ENCODE data around the gene SURF2.
A peak's percentile ranks its signal among the peaks of the same experiment; 100 is the strongest.
"Not testable (repeated sequence)": the region's sequence is repeated elsewhere in the genome, so short reads cannot be mapped to it uniquely, and the experiment has no call there.

SURF2 gene
- 15.9 reads per million, percentile 42 among the genes with 10 or more reads in this experiment for total RNA-seq

GRCh38 chr9:133356391-133357091, at the start of gene SURF2, which contains the start of gene SURF1:
SURF2 (plus strand) TSS chr9:133356550; CDS start chr9:133356593, 43 bp downstream.
SURF1 (minus strand) TSS chr9:133356487; CDS start chr9:133356453, 34 bp downstream.
- peak; percentile 87 for DNase-seq

DNA sequence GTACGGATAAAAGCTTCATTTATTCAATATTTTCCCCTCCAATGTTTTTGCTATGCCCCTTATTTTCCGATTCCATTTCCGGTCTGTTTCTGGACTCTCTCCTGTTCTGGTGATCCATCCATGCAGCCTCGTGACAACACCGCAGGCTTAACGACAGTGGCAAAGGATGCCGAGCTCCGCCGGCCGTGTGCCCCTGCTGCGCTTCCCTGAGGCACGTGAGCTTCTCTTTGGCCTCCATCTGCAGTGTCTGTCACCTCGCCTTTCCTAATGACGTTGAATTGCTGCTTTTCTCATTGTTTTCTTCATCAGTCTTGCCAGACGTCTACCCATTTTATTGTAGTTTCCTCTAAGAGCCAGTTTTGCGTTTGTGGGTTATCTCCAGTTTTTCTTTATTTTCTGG, 49.0 kb upstream of the SURF2 start:
- no peak for DNase-seq

DNA sequence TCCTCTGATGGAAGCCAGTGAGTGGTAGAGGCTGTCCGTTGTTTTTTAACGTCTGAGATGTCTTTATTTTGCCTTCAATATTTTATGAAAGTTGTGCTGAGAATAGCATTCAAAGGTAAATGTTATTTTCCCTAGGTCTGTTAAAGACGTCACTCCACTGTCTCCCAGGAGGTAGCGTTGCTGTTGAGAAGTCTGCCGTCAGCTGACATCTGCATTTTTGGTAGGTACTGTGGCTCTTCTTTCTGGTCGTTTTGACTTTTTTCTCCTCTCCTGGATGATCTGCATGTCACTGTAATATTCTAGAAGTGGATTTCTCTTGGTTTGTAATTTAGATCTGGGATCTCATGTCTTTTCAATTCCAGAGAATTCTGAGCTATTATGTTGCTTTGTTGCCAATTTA, 46.7 kb upstream of the SURF2 start:
- no peak for DNase-seq

DNA sequence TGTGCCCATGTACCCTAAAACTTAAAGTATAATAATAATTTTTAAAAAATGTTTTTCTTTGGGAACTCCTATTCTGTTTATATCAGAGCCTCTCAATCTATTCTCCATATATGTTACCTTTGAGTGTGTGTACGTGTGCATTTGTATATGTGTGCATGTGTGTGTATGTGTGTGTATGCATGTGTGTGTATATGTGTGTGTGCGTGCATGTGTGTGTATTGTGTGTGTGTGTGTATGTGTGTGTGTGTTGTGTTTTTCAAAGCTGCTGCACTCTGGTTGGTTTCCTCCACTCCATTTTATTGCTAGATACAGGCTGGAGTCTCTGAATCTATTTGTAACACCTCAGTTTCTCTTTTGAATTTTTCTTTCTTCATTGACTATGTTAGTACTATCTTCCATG, 40.4 kb upstream of the SURF2 start:
- DNase-seq = no peak

GRCh38 chr9:133317551-133317950, 38.8 kb upstream of the SURF2 start:
- not testable (repeated sequence) for DNase-seq

- no peak for DNase-seq
These were observed 35.9 kb upstream of the SURF2 start for GRCh38 chr9:133320421-133320881.

DNA sequence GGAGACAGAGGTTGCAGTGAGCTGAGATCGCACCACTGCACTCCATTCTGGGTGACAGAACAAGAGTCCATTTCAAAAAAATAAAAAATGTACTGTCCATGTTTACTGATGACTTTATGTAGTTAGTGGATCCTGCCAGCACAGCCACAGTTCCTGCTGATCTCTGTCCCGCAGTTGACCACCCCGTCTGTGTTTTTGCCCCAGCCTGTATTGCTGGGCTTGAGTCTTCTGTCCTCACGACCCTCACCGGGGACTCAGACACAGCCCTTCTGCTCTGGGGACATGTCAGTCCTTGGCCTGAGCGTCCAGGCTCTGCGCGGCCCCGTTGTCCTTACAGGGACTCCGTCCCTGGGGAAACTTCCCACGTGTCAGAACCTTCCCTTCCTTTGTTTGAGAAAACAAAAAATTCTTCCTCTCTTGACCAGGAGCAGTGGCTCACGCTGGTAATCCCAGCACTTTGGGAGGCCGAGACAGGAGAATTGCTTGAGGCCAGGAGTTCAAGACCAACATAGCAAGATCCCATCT, 34.9 kb upstream of the SURF2 start:
- no peak for DNase-seq

GRCh38 chr9:133322701-133323100, 33.6 kb upstream of the SURF2 start:
- DNase-seq = no peak

DNA sequence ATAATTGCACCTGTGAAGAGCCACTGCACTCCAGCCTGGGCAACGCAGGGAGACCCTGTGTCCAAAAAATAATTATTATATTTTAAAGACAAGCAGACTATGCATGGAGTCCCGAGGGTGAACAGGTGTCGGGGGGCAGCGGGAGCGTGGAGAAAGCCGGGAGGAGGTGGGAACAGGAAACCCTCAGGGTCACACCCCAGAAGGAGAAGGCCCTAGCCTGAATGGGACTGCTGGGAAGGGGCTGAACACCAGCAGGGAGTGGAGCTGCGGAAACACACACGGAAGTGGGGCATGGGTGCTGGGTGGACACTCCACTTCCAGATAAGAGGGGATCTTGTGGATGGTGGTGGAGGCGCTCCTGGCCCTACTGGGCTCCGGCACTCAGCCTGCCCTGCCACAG, 33.1 kb upstream of the SURF2 start:
- DNase-seq = no peak

GRCh38 chr9:133323991-133324703, 32.2 kb upstream of the SURF2 start:
- no peak for DNase-seq

DNA sequence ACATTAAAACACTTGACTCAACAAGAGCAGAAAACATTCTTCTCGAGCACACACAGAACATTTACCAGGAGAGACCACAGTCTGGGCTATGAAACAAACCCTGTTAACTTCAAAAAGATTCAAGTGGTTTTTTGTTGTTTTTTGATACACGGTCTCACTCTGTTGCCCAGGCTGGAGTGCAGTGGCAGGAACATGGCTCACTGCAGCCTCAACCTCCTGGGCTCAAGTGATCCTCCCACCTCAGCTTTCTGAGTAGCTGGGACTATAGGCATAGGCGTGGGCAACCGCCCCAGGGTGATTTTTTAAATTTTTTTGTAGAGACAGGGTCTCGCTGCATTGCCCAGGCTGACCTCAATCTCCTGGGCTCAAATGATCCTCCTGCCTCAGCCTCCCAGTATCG, 29.3 kb upstream of the SURF2 start:
- not testable (repeated sequence) for DNase-seq

DNA sequence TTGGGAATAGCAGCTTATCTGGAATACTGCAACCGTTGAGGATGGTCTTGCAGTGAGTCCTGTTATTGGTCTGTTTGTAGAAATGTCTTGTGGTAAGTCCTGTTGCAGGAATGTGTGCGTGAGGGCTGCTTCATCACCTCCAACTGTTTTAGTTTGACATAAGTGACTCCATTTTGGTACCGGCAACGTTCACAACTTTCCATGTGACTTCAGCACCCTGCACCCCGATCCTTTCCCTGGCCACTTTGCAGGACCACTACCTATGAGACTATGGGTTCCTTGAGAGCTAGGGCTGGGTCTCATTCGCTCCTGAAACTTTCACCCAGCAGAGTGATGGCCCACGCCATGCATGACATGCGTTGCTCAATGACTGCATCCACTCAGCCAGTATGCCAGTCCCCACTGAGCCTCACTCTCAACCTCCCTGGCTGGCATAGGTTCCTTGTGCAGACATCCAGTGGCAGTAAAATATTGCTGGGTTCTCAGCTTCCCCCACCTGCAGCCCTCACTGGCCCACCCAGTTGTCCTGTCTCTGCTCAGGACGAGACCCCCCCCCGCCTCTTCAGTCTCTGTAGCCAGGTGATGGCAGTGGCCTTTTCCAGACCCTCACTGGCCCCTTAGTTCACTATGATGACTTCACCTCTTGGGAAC, 28.4 kb upstream of the SURF2 start:
- no peak for DNase-seq

DNA sequence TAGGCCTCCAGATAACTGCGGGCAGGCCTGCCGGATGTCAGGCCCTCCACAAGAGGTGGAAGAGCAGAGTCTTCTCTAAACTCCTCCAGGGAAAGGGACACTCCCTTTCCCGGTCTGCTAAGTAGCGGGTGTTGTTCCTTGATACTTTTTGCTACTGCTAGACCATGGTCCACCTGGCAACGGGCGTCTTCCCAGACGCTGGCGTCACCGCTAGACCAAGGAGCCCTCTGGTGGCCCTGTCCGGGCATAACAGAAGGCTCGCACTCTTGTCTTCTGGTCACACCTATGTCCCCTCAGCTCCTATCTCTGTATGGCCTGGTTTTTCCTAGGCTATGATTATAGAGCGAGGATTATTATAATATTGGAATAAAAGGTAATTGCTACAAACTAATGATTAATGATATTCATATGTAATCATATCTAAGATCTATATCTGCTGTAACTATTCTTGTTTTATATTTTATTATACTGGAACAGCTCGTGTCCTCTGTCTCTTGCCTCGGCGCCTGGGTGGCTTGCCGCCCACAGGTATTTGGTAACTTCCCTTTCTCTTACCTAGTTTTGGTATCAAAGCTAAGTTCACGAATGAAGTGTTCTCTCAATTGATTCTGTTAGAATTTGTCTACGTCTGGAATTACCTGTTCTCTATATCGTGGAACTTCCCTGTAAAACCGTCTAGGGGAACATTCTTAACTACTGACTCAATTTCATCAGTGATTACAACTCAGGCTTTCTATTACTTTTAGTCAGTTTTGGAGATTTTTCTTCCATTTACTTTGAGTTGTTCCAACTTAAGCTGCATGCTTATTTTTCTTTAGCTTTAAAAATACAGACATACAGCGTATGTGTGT, 26.8 kb upstream of the SURF2 start:
- not testable (repeated sequence) for DNase-seq

- DNase-seq = no peak
These were observed 25.1 kb upstream of the SURF2 start for GRCh38 chr9:133331221-133331620.

GRCh38 chr9:133331641-133332380, 24.5 kb upstream of the SURF2 start:
- DNase-seq = no peak

DNA sequence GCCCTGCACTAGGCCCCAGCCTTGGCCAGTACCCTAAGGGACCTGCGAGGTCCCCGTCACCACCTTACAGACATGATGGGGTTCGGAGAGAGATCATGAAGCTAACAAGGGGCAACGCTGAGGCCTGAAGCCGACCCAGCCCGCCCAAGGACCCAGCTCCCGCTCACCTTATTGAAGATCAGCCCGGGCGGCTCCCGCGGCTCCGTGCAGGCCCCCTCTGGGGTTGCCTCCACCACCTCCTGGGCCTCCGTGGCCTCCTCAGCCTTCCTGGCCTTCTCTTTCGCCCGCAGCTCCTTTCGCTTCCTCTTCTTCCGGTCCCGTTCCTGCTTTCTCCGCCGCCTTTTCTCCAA, 24.0 kb upstream of the SURF2 start:
- DNase-seq = no peak

GRCh38 chr9:133333011-133333410, 23.3 kb upstream of the SURF2 start:
- no peak for DNase-seq

GRCh38 chr9:133333566-133333965, 22.8 kb upstream of the SURF2 start:
- no peak for DNase-seq

DNA sequence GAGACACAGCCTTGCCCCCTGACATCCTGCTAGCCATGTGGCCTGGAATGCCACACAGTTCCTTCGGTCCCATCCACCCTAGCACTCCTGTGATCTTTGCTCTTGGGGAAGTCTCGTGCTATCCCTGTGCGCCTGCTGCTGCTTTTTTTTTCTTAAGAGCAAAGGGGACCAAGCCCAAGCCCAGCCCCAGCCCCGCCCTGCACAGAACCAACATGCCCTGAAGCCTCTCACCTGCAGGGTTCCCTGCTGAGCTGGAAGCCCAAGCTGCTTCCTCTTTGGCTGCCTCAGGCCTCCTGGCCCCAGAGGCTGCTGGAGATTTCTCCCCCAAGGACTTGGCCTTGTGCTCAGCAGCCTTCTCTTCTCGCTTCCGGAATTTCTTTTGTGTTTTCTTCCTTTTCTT, 22.2 kb upstream of the SURF2 start:
- no peak for DNase-seq

DNA sequence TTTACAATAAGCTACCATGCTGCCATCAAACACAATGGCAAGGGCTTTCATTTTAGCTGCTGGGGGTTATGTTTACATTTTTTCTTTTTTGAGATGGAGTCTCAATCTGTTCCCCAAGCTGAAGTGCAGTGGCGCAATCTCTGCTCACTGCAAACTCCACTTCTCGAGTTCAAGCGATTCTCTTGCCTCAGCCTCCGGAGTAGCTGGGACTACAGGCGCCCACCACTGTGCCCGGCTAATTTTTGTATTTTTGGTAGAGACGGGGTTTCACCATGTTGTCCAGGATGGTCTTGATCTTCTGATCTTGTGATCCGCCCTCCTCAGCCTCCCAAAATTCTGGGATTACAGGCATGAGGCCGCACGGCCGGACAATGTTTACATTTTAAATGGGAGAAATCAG, 21.5 kb upstream of the SURF2 start:
- not testable (repeated sequence) for DNase-seq

GRCh38 chr9:133335924-133336811, 20.2 kb upstream of the SURF2 start, which contains the start of gene SURF6:
SURF6 (minus strand) TSS chr9:133336188; CDS start chr9:133336132, 56 bp downstream.
- DNase-seq = peak; percentile 92
